Gastroesophageal sphincter (tissue), 4 donors: ENCODE results near the gene RPL19. TPM values are rescaled to one million over a fixed set of nuclear protein-coding genes. Genes with fewer than 3 reads are reported as not detected.

Experiments used
- ATAC-seq: fragments of 150-250 bp; one replicate; pipeline ENCODE4 v1.9.1; 2016; ENCODE audit warnings: mild to moderate bottlenecking, moderate library complexity
- H3K27ac ChIP-seq, 4 donors: fragments of 200-600 bp; sonication (generic) in 3 of 4; 1 replicate in 3 of 4; 2 replicates in 1 of 4; pipeline ENCODE4 v1.5.1; 2016 to 2019
- H3K27me3 ChIP-seq: fragments of 200-600 bp; sonication (generic); one replicate; pipeline ENCODE4 v1.5.1; 2019
- H3K36me3 ChIP-seq, 2 donors: fragments of 200-600 bp; sonication (generic); one replicate each; pipeline ENCODE4 v1.5.1; 2019; ENCODE audit warnings: control low read depth in 1 of 2
- H3K4me1 ChIP-seq, 3 donors: fragments of 200-600 bp; sonication (generic); 1 replicate in 2 of 3; 2 replicates in 1 of 3; pipeline ENCODE4 v1.5.1; 2016 to 2019; ENCODE audit warnings: control low read depth in 2 of 3
- H3K4me3 ChIP-seq, 2 donors: fragments of 200-600 bp; sonication (generic); one replicate each; pipeline ENCODE4 v1.5.1; 2019; ENCODE audit warnings: mild to moderate bottlenecking in 1 of 2, moderate library complexity in 1 of 2
- H3K9me3 ChIP-seq, 3 donors: fragments of 200-600 bp; sonication (generic); one replicate each; pipeline ENCODE4 v1.5.1; 2017 to 2019; ENCODE audit warnings: control low read depth in 2 of 3
- EP300 ChIP-seq: sonication (generic); formaldehyde crosslinking; IDR thresholded peaks from one replicate; pipeline ENCODE4 v1.6.1; 2017; ENCODE audit warnings: antibody characterized with exemption, mild to moderate bottlenecking
- POLR2A ChIP-seq, 2 donors: fragments of 450-650 bp; IDR thresholded peaks; one replicate each; pipeline ENCODE4 v1.6.1; 2017; ENCODE audit warnings: antibody characterized with exemption in 2 of 2, mild to moderate bottlenecking in 2 of 2, moderate library complexity in 1 of 2
- POLR2AphosphoS5 ChIP-seq: sonication (generic); formaldehyde crosslinking; IDR thresholded peaks from one replicate; pipeline ENCODE4 v1.6.1; 2017; ENCODE audit warnings: antibody characterized with exemption
- WGBS, 2 donors: methylation state at CpG; one replicate each; pipeline ENCODE4 v1.1.5; 2018; ENCODE audit warnings: low coverage in 1 of 2; 5-methylcytosine and 5-hydroxymethylcytosine counted together
- total RNA-seq, 4 donors: library from RNA; depleted of rRNA; stranded (reverse); fragments of >200 nt; gene quantifications; one replicate each; pipeline ENCODE4 v1.1.0, GENCODE V29; 2016
- TF ChIP-seq, protein P1 (sequence below), 4 experiments: fragments of 200-600 bp in 2 of 4; fragments of 450-650 bp in 2 of 4; sonication (generic) in 1 of 4; IDR thresholded peaks; one replicate each; pipeline ENCODE4 v1.5.1; 2017 to 2019; ENCODE audit warnings: antibody characterized with exemption in 4 of 4, mild to moderate bottlenecking in 2 of 4, moderate library complexity in 2 of 4

Gene RPL19
- total RNA-seq, 4 donors from 2014 or later = 1,562 to 3,160 (median 2,477) TPM

DNA sequence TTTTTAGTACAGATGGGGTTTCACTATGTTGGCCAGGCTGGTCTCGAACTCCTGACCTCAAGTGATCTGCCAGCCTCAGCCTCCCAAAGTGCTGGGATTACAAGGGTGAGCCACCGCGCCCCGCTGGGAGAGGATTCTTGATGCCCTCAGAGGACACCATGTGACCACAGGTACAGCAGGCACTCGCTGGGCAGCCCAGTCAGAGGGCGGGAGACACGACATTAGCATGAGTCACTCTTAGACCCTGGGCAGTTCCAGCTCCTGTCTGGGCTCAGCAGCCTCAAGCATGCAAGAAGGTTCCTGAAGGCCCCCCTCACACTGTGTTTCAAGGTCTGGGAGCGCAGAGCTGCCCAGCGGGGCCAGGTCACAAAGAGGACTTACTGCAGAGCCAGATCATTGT lies 13.8 kb downstream of the RPL19 start:
- TF ChIP-seq EP300 = no peak
- Histone ChIP-seq H3K9me3 (no peaks in the 10 kb centered on the region), H3K27ac (no peak overlapping the region), H3K36me3 (no peaks in the 10 kb centered on the region), H3K4me3 (no peak overlapping the region), H3K4me1 (peaks cover 0 to 18% (median 15%) of the 10 kb centered on the region in 3 donors), H3K27me3 (peaks cover 23% of the 10 kb centered on the region)
- no CpG with 5 or more reads among the region's 9 CpGs for WGBS, 2 donors
- ATAC-seq = no peak

DNA sequence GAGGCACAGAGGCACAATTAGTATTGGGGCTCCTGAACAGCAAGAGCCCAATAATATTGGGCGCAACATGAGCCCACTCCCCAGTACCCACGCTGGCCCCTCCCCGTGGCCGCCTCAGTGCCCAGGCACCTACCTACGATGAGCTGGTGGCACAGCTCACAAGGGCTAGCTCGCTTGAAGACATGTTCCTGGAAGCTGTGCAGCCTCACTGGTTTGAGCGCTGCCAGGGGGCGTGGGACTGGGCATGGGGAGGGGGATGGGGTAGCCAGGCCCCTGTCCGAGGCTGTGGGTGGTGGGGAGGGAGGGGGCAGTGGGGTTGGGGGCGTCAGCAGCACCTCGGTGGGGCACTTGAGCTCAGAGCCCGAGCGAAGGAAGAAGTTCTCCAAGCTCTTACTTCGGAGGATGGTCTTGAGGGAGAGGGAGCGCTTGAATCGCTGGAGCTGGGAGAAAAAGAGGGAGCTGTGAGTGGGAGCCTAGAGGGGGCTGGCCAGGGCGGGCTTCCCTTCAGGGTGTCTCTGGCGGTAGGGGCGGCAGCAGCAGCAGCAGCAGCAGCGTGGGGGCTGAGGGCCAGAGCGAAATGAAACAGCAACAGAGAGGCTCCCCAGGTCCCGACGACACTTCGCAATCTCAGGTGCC lies 17.8 kb downstream of the RPL19 start:
- Histone ChIP-seq H3K27me3 (peaks cover 29% of the 10 kb centered on the region), H3K27ac (no peak overlapping the region), H3K4me1 (no peaks in the 10 kb centered on the region), H3K9me3 (no peaks in the 10 kb centered on the region), H3K4me3 (no peak overlapping the region), H3K36me3 (no peaks in the 10 kb centered on the region)
- WGBS, 2 donors = 15 to 30% methylated on average over 2 to 6 of the region's 24 CpGs
- no peak for TF ChIP-seq EP300
- TF ChIP-seq POLR2AphosphoS5 = no peak
- TF ChIP-seq, protein P1, sequence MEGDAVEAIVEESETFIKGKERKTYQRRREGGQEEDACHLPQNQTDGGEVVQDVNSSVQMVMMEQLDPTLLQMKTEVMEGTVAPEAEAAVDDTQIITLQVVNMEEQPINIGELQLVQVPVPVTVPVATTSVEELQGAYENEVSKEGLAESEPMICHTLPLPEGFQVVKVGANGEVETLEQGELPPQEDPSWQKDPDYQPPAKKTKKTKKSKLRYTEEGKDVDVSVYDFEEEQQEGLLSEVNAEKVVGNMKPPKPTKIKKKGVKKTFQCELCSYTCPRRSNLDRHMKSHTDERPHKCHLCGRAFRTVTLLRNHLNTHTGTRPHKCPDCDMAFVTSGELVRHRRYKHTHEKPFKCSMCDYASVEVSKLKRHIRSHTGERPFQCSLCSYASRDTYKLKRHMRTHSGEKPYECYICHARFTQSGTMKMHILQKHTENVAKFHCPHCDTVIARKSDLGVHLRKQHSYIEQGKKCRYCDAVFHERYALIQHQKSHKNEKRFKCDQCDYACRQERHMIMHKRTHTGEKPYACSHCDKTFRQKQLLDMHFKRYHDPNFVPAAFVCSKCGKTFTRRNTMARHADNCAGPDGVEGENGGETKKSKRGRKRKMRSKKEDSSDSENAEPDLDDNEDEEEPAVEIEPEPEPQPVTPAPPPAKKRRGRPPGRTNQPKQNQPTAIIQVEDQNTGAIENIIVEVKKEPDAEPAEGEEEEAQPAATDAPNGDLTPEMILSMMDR (IDR thresholded peaks at IDR 0.05) = no peak
- no peak for ATAC-seq

DNA sequence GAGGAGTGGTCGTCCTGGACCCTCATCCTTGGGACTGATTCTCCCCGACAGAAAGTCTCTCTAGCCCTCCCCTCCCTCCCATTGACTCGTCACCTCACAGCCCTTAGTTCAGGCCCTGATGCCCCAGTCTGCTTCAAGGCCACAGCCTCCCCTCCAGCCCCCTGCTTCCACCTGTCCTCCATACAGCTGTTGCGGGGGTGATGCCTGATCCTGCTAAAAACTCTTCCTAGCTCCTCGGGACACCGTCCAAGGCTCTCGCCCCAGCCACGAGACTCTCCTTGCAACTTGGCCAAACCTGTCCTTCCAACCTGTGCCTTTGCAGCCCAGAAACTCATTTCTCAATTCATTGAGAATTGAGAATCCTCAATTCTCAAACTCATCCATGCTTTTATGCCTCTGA lies 18.8 kb downstream of the RPL19 start:
- Histone ChIP-seq H3K36me3 (no peaks in the 10 kb centered on the region), H3K4me3 (no peak overlapping the region), H3K27me3 (peaks cover 33% of the 10 kb centered on the region), H3K9me3 (no peaks in the 10 kb centered on the region), H3K27ac (no peak overlapping the region), H3K4me1 (no peaks in the 10 kb centered on the region)
- ATAC-seq = no peak
- WGBS, 2 donors = 56 to 73% methylated on average over 2 to 3 of the region's 8 CpGs
- TF ChIP-seq POLR2AphosphoS5 = no peak
- TF ChIP-seq, protein P1 (IDR thresholded peaks at IDR 0.05) = no peak
- no peak for TF ChIP-seq EP300
- no peak for TF ChIP-seq POLR2A (IDR thresholded peaks at IDR 0.05)

DNA sequence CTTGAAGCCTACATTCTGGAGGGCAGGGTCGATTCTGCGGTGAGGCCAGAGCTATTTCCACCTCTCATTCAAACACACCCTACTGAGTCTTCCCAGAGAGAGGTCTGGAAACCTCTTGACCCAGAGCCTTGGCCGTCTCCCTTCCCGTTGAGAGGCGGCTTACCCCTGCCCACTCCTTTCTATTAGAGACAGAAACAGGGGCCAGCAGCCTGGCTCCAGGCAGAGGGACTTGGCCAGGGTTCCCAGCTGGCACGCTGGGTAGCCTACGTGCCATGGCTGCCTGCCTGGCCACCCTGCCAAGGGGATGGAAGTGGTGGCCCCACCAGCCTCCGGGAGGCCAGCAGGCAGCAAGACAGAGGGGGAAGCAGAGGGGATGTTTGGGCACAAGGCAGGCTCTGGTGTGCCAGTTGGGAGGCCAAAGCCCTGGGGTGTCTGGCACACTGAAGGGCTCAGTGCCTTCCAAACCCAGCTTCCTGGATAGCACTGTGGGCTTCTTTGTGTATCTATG lies 19.6 kb downstream of the RPL19 start:
- H3K4me1 ChIP-seq = peaks cover 0 to 4% (median 2%) of the 10 kb centered on the region in 3 donors
- no peaks in the 10 kb centered on the region for H3K36me3 ChIP-seq
- WGBS, 2 donors = no CpG with 5 or more reads among the region's 8 CpGs
- TF ChIP-seq EP300 = no peak
- TF ChIP-seq POLR2AphosphoS5 = no peak
- no peak for TF ChIP-seq POLR2A (IDR thresholded peaks at IDR 0.05)
- TF ChIP-seq, protein P1 (IDR thresholded peaks at IDR 0.05) = no peak
- H3K27me3 ChIP-seq = peaks cover 41% of the 10 kb centered on the region
- H3K9me3 ChIP-seq = no peaks in the 10 kb centered on the region
- no peak overlapping the region for H3K27ac ChIP-seq
- no peak overlapping the region for H3K4me3 ChIP-seq
- no peak for ATAC-seq

DNA sequence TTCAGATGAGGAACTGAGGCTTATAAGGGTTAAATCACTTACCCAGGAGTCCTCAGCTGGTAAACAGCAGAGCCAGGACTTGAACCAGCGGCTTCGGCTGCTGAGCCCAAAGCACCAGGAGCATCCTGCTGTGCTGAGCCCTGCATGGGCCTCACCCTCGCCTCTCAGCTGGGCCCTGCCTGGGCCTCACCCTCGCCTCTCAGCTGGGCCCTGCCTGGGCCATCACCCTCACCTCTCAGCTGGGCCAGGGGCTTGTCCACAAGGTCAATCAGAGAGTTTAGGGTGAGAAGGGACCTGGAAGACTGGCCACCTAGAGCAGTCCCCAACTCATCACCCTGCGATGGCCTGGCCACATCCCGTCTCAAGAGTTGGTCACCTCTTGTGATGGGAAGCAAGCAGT lies 21.5 kb downstream of the RPL19 start:
- WGBS, 2 donors = no CpG with 5 or more reads among the region's 6 CpGs
- H3K27ac ChIP-seq = no peak overlapping the region
- H3K4me1 ChIP-seq = peaks cover 0 to 23% (median 18%) of the 10 kb centered on the region in 3 donors
- TF ChIP-seq POLR2A (IDR thresholded peaks at IDR 0.05) = no peak
- TF ChIP-seq, protein P1 (IDR thresholded peaks at IDR 0.05) = no peak
- TF ChIP-seq POLR2AphosphoS5 = no peak
- no peak for TF ChIP-seq EP300
- H3K27me3 ChIP-seq = peaks cover 53% of the 10 kb centered on the region
- H3K9me3 ChIP-seq = no peaks in the 10 kb centered on the region
- no peak for ATAC-seq
- no peaks in the 10 kb centered on the region for H3K36me3 ChIP-seq
- H3K4me3 ChIP-seq = no peak overlapping the region
